ENCODE measurements around the gene NKD2.

GRCh38 chr5:1012900-1013237, 4.3 kb downstream of the NKD2 start:
- no peak for TF ChIP-seq CTCF (IDR thresholded peaks at IDR 0.05)
- TF ChIP-seq ZBTB43 (CRISPR knock-in tag; IDR thresholded peaks at IDR 0.05): no peak
- no peak for TF ChIP-seq ELF4 (CRISPR knock-in tag; IDR thresholded peaks at IDR 0.05; ENCODE audit: low read depth)
- no peak for TF ChIP-seq KAT7 (CRISPR knock-in tag; IDR thresholded peaks at IDR 0.05; ENCODE audit: borderline replicate concordance)
- no peak for TF ChIP-seq NR2C2 (CRISPR knock-in tag; IDR thresholded peaks at IDR 0.05)
- TF ChIP-seq MAX (CRISPR knock-in tag; IDR thresholded peaks at IDR 0.05): no peak
- TF ChIP-seq JUN (CRISPR knock-in tag; IDR thresholded peaks at IDR 0.05): no peak
- TF ChIP-seq TCF7 (CRISPR knock-in tag; IDR thresholded peaks at IDR 0.05; ENCODE audit: low read depth): no peak
- TF ChIP-seq NFYB (CRISPR knock-in tag; conservative IDR thresholded peaks at IDR 0.05; ENCODE audit: low read depth): no peak
- TF ChIP-seq GABPB1 (CRISPR knock-in tag; IDR thresholded peaks at IDR 0.05): no peak

Measured in WTC11 (cell line).